MM.1S (cell line): ENCODE results near the gene CXCL8.

Experiments
- CTCF ChIP-seq: fragments of 300-600 bp; sonication (generic); IDR thresholded peaks from 2 replicates; pipeline ENCODE4 v1.5.1; 2016; ENCODE audit warnings: antibody characterized with exemption, low read length, mixed read lengths
- EZH2 ChIP-seq: fragments of 300-600 bp; sonication (generic); optimal IDR thresholded peaks from 2 replicates; pipeline ENCODE3; 2017; ENCODE audit warnings: low read depth, mild to moderate bottlenecking, antibody characterized with exemption, low read length, mixed read lengths
- EZH2phosphoT487 ChIP-seq: fragments of 300-600 bp; sonication (generic); IDR thresholded peaks from 2 replicates; pipeline ENCODE4 v1.6.1; 2018; ENCODE audit warnings: antibody characterized with exemption, low read length

GRCh38 chr4:73705721-73706120, 34.6 kb upstream of the CXCL8 start:
- TF ChIP-seq CTCF (no peak), EZH2 (no peak), EZH2phosphoT487 (no peak)
